MM.1S (cell line): ENCODE data around the gene FAM72C.
"Not testable (repeated sequence)": the region's sequence is repeated elsewhere in the genome, so short reads cannot be mapped to it uniquely, and the experiment has no call there.

Experiments used
- DNase-seq: peaks from one replicate; pipeline ENCODE4 v3.0.0-alpha.2; 2015
- H2AFZ ChIP-seq: fragments of 300-600 bp; sonication (generic); 2 replicates; pipeline ENCODE4 v1.6.0; 2016; ENCODE audit warnings: antibody characterized with exemption, low read length
- H3F3A ChIP-seq: fragments of 300-600 bp; sonication (generic); 2 replicates; pipeline ENCODE4 v1.6.1; 2016; ENCODE audit warnings: mild to moderate bottlenecking, antibody characterized with exemption, low read length, moderate library complexity, mixed read lengths; ENCODE audit not compliant: insufficient read depth
- H3K27ac ChIP-seq: fragments of 300-600 bp; sonication (generic); 2 replicates; pipeline ENCODE4 v1.5.1; 2016; ENCODE audit warnings: mild to moderate bottlenecking, low read length
- H3K27me3 ChIP-seq: fragments of 300-600 bp; sonication (generic); replicated peaks from 2 replicates; pipeline ENCODE4 v1.6.0; 2016; ENCODE audit warnings: low read length; ENCODE audit not compliant: insufficient read depth
- H3K36me3 ChIP-seq: fragments of 300-600 bp; sonication (generic); replicated peaks from 2 replicates; pipeline ENCODE4 v1.6.1; 2016; ENCODE audit warnings: mild to moderate bottlenecking, low read length, mixed read lengths; ENCODE audit not compliant: insufficient read depth
- H3K4me1 ChIP-seq: fragments of 300-600 bp; sonication (generic); 2 replicates; pipeline ENCODE4 v1.6.1; 2016; ENCODE audit warnings: low read length, mixed read lengths
- H3K4me2 ChIP-seq: fragments of 300-600 bp; sonication (generic); 2 replicates; pipeline ENCODE4 v1.6.0; 2016; ENCODE audit warnings: low read depth, low read length
- H3K4me3 ChIP-seq: fragments of 300-600 bp; sonication (generic); 2 replicates; pipeline ENCODE4 v1.5.1; 2016; ENCODE audit warnings: low read length, mixed read lengths
- H3K79me2 ChIP-seq: fragments of 300-600 bp; sonication (generic); 2 replicates; pipeline ENCODE4 v1.6.1; 2016; ENCODE audit warnings: mixed run types, low read length, mixed read lengths
- H3K9ac ChIP-seq: fragments of 300-600 bp; sonication (generic); 2 replicates; pipeline ENCODE4 v1.6.1; 2016; ENCODE audit warnings: low read length, mixed read lengths
- H3K9me2 ChIP-seq: fragments of 300-600 bp; sonication (generic); replicated peaks from 2 replicates; pipeline ENCODE4 v1.6.1; 2016; ENCODE audit warnings: mild to moderate bottlenecking, low read length, mixed read lengths; ENCODE audit not compliant: insufficient read depth
- H3K9me3 ChIP-seq: fragments of 300-600 bp; sonication (generic); replicated peaks from 2 replicates; pipeline ENCODE4 v1.6.1; 2016; ENCODE audit warnings: mild to moderate bottlenecking, low read length, mixed read lengths; ENCODE audit not compliant: insufficient read depth
- H4K20me1 ChIP-seq: fragments of 300-600 bp; sonication (generic); 2 replicates; pipeline ENCODE4 v1.6.1; 2016; ENCODE audit warnings: mild to moderate bottlenecking, low read length, moderate library complexity, mixed read lengths; ENCODE audit not compliant: insufficient read depth

FAM72C gene

GRCh38 chr1:143989719-143990118 lies 17.9 kb upstream of the FAM72C start:
- H3K4me2 ChIP-seq, H3K4me3 ChIP-seq, H4K20me1 ChIP-seq, H2AFZ ChIP-seq, H3K4me1 ChIP-seq, H3K27me3 ChIP-seq, H3K9ac ChIP-seq, H3K36me3 ChIP-seq, H3K9me2 ChIP-seq, DNase-seq, H3F3A ChIP-seq, H3K79me2 ChIP-seq, H3K9me3 ChIP-seq, H3K27ac ChIP-seq: not testable (repeated sequence)

- not testable (repeated sequence) for H3K79me2 ChIP-seq, H3K4me2 ChIP-seq, H4K20me1 ChIP-seq, H3K9me3 ChIP-seq, H2AFZ ChIP-seq, H3K27ac ChIP-seq, DNase-seq, H3K36me3 ChIP-seq, H3K9me2 ChIP-seq, H3K4me1 ChIP-seq, H3K9ac ChIP-seq, H3F3A ChIP-seq, H3K27me3 ChIP-seq, H3K4me3 ChIP-seq
Observed at GRCh38 chr1:143989427-143989712, 17.6 kb upstream of the FAM72C start.

- H2AFZ ChIP-seq, H3K4me1 ChIP-seq, H3K9me2 ChIP-seq, H3K9me3 ChIP-seq, H3K36me3 ChIP-seq, H3F3A ChIP-seq, H3K4me3 ChIP-seq, H3K9ac ChIP-seq, H3K79me2 ChIP-seq, H3K27me3 ChIP-seq, H3K4me2 ChIP-seq, H3K27ac ChIP-seq, H4K20me1 ChIP-seq, DNase-seq: not testable (repeated sequence)
Observed at GRCh38 chr1:143988602-143989426, 17.0 kb upstream of the FAM72C start.

GRCh38 chr1:143987868-143988267 lies 16.1 kb upstream of the FAM72C start:
- DNase-seq, H3K9me2 ChIP-seq: not testable (repeated sequence)

GRCh38 chr1:143984721-143985473 lies 13.1 kb upstream of the FAM72C start:
- not testable (repeated sequence) for H2AFZ ChIP-seq, H3F3A ChIP-seq, H3K9ac ChIP-seq, H4K20me1 ChIP-seq, H3K36me3 ChIP-seq, H3K9me2 ChIP-seq, H3K4me3 ChIP-seq, H3K27ac ChIP-seq, H3K79me2 ChIP-seq, H3K4me1 ChIP-seq, H3K27me3 ChIP-seq, DNase-seq, H3K4me2 ChIP-seq, H3K9me3 ChIP-seq

More at GRCh38 chr1:143987868-143988267, 16.1 kb upstream of the FAM72C start:
- not testable (repeated sequence) for H2AFZ ChIP-seq, H3K9me3 ChIP-seq, H3K4me3 ChIP-seq, H3K27ac ChIP-seq, H3K27me3 ChIP-seq, H3K4me2 ChIP-seq, H4K20me1 ChIP-seq, H3F3A ChIP-seq, H3K9ac ChIP-seq, H3K36me3 ChIP-seq, H3K79me2 ChIP-seq, H3K4me1 ChIP-seq

GRCh38 chr1:143974416-143974815 lies 2.6 kb upstream of the FAM72C start:
- H3K4me2 ChIP-seq, H3K9me3 ChIP-seq, H4K20me1 ChIP-seq, H3K27me3 ChIP-seq, H3K9me2 ChIP-seq, H3K4me1 ChIP-seq, H2AFZ ChIP-seq, H3K9ac ChIP-seq, DNase-seq, H3K27ac ChIP-seq, H3K79me2 ChIP-seq, H3K4me3 ChIP-seq, H3K36me3 ChIP-seq, H3F3A ChIP-seq: not testable (repeated sequence)

GRCh38 chr1:143973876-143974414 lies 2.2 kb upstream of the FAM72C start:
- not testable (repeated sequence) for H2AFZ ChIP-seq, H3K36me3 ChIP-seq, H3K27ac ChIP-seq, DNase-seq, H4K20me1 ChIP-seq, H3K4me1 ChIP-seq, H3K9me2 ChIP-seq, H3K79me2 ChIP-seq, H3K4me2 ChIP-seq, H3K9me3 ChIP-seq, H3F3A ChIP-seq, H3K27me3 ChIP-seq
- peak overlapping the region; percentile 50; the same call in 1 of the 2 replicates for H3K9ac ChIP-seq
- H3K4me3 ChIP-seq, result peak overlapping the region; percentile 42; the same call in 1 of the 2 replicates
